Measurements from ENCODE around the gene NKX2-2. TPM values are rescaled to one million over a fixed set of nuclear protein-coding genes. Genes with fewer than 3 reads are reported as not detected.

NKX2-2 gene
- total RNA-seq, 1 experiment from 2014 or later = not detected

DNA sequence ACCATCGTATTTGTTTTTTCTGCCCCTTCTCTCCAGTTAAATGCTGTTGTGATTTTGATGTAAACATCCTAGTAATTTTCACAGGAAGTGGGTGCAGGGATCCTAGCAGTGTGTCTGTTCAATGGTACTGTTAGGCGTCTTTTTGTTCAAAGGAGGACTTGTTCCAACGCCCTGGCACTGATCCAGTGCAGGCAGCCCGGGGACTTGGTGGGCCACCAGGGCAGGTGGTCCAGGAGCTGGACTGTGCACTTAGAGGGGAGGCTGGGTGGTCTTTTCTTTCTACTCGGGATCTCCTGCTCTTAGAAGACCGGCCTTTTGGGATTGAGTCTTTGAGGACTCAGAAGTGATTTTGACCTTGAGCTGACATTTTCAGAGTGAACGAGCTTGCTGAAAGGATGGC, 41.1 kb upstream of the NKX2-2 start:
- no peaks in the 10 kb centered on the region for H3K36me3 ChIP-seq (ENCODE audit: low read depth)
- H3K79me2 ChIP-seq (ENCODE audit: low read depth) = no peaks in the 10 kb centered on the region
- peaks cover 73% of the 10 kb centered on the region for H3K27me3 ChIP-seq (ENCODE audit: insufficient read depth, low read depth)
- CTCF ChIA-PET = no interaction called here
- H3K9me2 ChIP-seq (ENCODE audit: insufficient read depth) = no peaks in the 10 kb centered on the region
- POLR2A ChIA-PET (ENCODE audit: unreplicated experiment) = no interaction called here
- H3F3A ChIP-seq (ENCODE audit: insufficient read depth, low read depth) = no peaks in the 10 kb centered on the region
- no peak overlapping the region for H3K4me2 ChIP-seq
- no peaks in the 10 kb centered on the region for H3K4me1 ChIP-seq (replicated peaks; ENCODE audit: insufficient read depth)
- DNase-seq = no peak
- H3K27ac ChIP-seq = no peak overlapping the region
- no peaks in the 10 kb centered on the region for H3K9me3 ChIP-seq (ENCODE audit: insufficient read depth, low read depth)
- no peak overlapping the region for H2AFZ ChIP-seq
- TF ChIP-seq, protein P1, sequence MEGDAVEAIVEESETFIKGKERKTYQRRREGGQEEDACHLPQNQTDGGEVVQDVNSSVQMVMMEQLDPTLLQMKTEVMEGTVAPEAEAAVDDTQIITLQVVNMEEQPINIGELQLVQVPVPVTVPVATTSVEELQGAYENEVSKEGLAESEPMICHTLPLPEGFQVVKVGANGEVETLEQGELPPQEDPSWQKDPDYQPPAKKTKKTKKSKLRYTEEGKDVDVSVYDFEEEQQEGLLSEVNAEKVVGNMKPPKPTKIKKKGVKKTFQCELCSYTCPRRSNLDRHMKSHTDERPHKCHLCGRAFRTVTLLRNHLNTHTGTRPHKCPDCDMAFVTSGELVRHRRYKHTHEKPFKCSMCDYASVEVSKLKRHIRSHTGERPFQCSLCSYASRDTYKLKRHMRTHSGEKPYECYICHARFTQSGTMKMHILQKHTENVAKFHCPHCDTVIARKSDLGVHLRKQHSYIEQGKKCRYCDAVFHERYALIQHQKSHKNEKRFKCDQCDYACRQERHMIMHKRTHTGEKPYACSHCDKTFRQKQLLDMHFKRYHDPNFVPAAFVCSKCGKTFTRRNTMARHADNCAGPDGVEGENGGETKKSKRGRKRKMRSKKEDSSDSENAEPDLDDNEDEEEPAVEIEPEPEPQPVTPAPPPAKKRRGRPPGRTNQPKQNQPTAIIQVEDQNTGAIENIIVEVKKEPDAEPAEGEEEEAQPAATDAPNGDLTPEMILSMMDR (conservative IDR thresholded peaks at IDR 0.05) = no peak
- no peak for TF ChIP-seq EZH2 (IDR thresholded peaks at IDR 0.05; ENCODE audit: low read depth)
- H3K4me3 ChIP-seq = no peak overlapping the region
- no TSS peak for BruUV-seq (replicated peaks)
- no peaks in the 10 kb centered on the region for H4K20me1 ChIP-seq (ENCODE audit: insufficient read depth)
- intact Hi-C loops (cut with micrococcal nuclease; ENCODE audit: unreplicated experiment) = no loop called here

DNA sequence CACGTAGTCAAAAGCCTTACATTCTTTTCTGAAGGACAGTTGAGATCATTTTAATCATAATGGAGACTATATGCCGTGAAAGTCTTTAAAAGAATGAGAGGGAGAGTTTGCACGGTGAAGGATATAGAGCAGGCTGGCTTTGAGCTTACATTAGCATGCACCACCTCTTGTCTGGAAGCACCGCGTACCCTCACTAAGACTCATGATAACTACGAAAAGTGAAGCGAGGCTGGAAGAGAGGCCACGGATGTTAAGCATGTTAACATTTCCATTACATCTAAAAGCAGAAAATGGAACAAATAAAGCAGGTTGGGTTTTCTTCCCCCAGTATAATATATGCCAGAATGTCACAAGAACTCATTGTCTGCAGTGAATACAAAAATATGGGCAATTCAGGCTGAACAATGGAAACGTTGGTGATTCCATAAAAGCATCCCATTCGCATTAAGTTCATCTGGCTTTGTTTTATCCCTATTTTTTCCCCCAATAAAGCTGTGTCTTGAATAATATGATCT, 40.6 kb upstream of the NKX2-2 start:
- intact Hi-C loops (cut with micrococcal nuclease; ENCODE audit: unreplicated experiment) = no loop called here
- ChIA-PET CTCF (no interaction called here), POLR2A (ENCODE audit: unreplicated experiment) (no interaction called here)
- Histone ChIP-seq H4K20me1 (ENCODE audit: insufficient read depth) (no peaks in the 10 kb centered on the region), H3K9me3 (ENCODE audit: insufficient read depth, low read depth) (no peaks in the 10 kb centered on the region), H3K4me3 (no peak overlapping the region), H2AFZ (no peak overlapping the region), H3K9me2 (ENCODE audit: insufficient read depth) (no peaks in the 10 kb centered on the region), H3F3A (ENCODE audit: insufficient read depth, low read depth) (no peaks in the 10 kb centered on the region), H3K27ac (no peak overlapping the region), H3K36me3 (ENCODE audit: low read depth) (no peaks in the 10 kb centered on the region), H3K4me1 (replicated peaks; ENCODE audit: insufficient read depth) (no peaks in the 10 kb centered on the region), H3K27me3 (ENCODE audit: insufficient read depth, low read depth) (peaks cover 73% of the 10 kb centered on the region), H3K4me2 (no peak overlapping the region), H3K79me2 (ENCODE audit: low read depth) (no peaks in the 10 kb centered on the region)
- DNase-seq = no peak
- no TSS peak for BruUV-seq (replicated peaks)
- no peak for TF ChIP-seq EZH2 (IDR thresholded peaks at IDR 0.05; ENCODE audit: low read depth)
- TF ChIP-seq, protein P1 (conservative IDR thresholded peaks at IDR 0.05) = no peak

DNA sequence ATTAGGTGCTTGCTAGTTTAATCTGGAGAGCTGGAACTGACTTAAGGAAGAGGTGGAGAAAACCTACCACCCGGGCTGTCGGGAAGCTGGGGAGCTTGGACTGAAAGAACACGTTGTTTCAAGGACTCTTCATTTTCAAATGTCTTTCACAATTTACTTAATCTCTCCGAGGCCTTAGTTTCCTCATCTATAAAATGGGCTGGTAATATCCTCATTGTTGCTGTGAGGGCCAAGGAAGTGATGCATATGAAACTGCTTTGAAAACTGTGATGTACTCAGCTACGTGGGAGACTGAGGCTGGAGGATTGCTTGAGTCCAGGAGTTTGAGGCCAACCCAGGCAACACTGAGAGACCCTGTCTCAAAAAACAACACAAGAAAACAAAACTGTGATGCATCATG, 36.7 kb upstream of the NKX2-2 start:
- no TSS peak for BruUV-seq (replicated peaks)
- Histone ChIP-seq H3F3A (ENCODE audit: insufficient read depth, low read depth) (no peaks in the 10 kb centered on the region), H3K79me2 (ENCODE audit: low read depth) (no peaks in the 10 kb centered on the region), H3K27me3 (ENCODE audit: insufficient read depth, low read depth) (peaks cover 61% of the 10 kb centered on the region), H3K9me2 (ENCODE audit: insufficient read depth) (no peaks in the 10 kb centered on the region), H3K36me3 (ENCODE audit: low read depth) (no peaks in the 10 kb centered on the region), H3K9me3 (ENCODE audit: insufficient read depth, low read depth) (no peaks in the 10 kb centered on the region), H2AFZ (no peak overlapping the region), H3K4me1 (replicated peaks; ENCODE audit: insufficient read depth) (no peaks in the 10 kb centered on the region), H3K27ac (no peak overlapping the region), H3K4me2 (no peak overlapping the region), H4K20me1 (ENCODE audit: insufficient read depth) (no peaks in the 10 kb centered on the region), H3K4me3 (no peak overlapping the region)
- TF ChIP-seq, protein P1 (conservative IDR thresholded peaks at IDR 0.05) = no peak
- TF ChIP-seq EZH2 (IDR thresholded peaks at IDR 0.05; ENCODE audit: low read depth) = no peak
- no peak for DNase-seq
- intact Hi-C loops (cut with micrococcal nuclease; ENCODE audit: unreplicated experiment) = no loop called here
- ChIA-PET POLR2A (ENCODE audit: unreplicated experiment) (no interaction called here), CTCF (no interaction called here)

Measured in PC-9 (cell line).